Measurements from ENCODE around the gene AURKA. TPM values are rescaled to one million over a fixed set of nuclear protein-coding genes. Genes with fewer than 3 reads are reported as not detected.

Gene AURKA
- total and polyA plus RNA-seq, 2 experiments from 2014 or later = 75.8 to 82.0 TPM

- no peak for TF ChIP-seq JUNB (IDR thresholded peaks at IDR 0.05; ENCODE audit: unreplicated experiment)
Measured at GRCh38 chr20:56431471-56431870, 39.5 kb upstream of the AURKA start (continued).

GRCh38 chr20:56430957-56431356 is 38.9 kb upstream of the AURKA start:
- ATAC-seq (no peak), DNase-seq (ENCODE audit: low spot score) (no peak)
- H3K9me2 ChIP-seq (ENCODE audit: insufficient read depth) = no peaks in the 10 kb centered on the region
- no peak overlapping the region for H3K27ac Mint-ChIP-seq
- H3K27me3 Mint-ChIP-seq (ENCODE audit: insufficient read depth, low read depth, poor library complexity) = peaks cover 18% of the 10 kb centered on the region
- H3K36me3 Mint-ChIP-seq (ENCODE audit: low read depth) = no peaks in the 10 kb centered on the region; the same call in 2 of the 3 replicates
- no peak overlapping the region for H3K4me3 Mint-ChIP-seq
- H3K4me1 ChIP-seq (ENCODE audit: insufficient read depth) = no peaks in the 10 kb centered on the region
- no peaks in the 10 kb centered on the region for H3F3A ChIP-seq (replicated peaks; ENCODE audit: low read depth)
- no peaks in the 10 kb centered on the region for H3K27me3 ChIP-seq (ENCODE audit: insufficient read depth)
- no peaks in the 10 kb centered on the region for H4K20me1 ChIP-seq (replicated peaks; ENCODE audit: insufficient read depth)
- no peaks in the 10 kb centered on the region; the same call in 2 of the 3 replicates for H3K4me1 Mint-ChIP-seq
- TF ChIP-seq EZH2 (IDR thresholded peaks at IDR 0.05; ENCODE audit: low read depth, unreplicated experiment) = no peak
- no peaks in the 10 kb centered on the region for H3K36me3 ChIP-seq (ENCODE audit: insufficient read depth)
- H3K4me2 ChIP-seq = no peak overlapping the region
- H3K9me3 Mint-ChIP-seq = no peaks in the 10 kb centered on the region; the same call in 2 of the 3 replicates
- H3K4me3 ChIP-seq = no peak overlapping the region
- no peaks in the 10 kb centered on the region for H3K79me2 ChIP-seq (replicated peaks; ENCODE audit: insufficient read depth)
- H2AFZ ChIP-seq = no peak overlapping the region
- H3K27ac ChIP-seq (ENCODE audit: low read depth) = no peak overlapping the region

GRCh38 chr20:56430461-56430860 is 38.4 kb upstream of the AURKA start:
- H2AFZ ChIP-seq = no peak overlapping the region
- 0 out of 2 replicates have a peak, but pooled peaks cover 2% of the 10 kb centered on the region for H3K27me3 ChIP-seq (ENCODE audit: insufficient read depth)
- no peaks in the 10 kb centered on the region for H3K36me3 ChIP-seq (ENCODE audit: insufficient read depth)
- Mint-ChIP-seq H3K4me3 (no peak overlapping the region), H3K27ac (no peak overlapping the region), H3K27me3 (ENCODE audit: insufficient read depth, low read depth, poor library complexity) (peaks cover 18% of the 10 kb centered on the region), H3K4me1 (no peaks in the 10 kb centered on the region; the same call in 2 of the 3 replicates), H3K36me3 (ENCODE audit: low read depth) (no peaks in the 10 kb centered on the region; the same call in 2 of the 3 replicates), H3K9me3 (no peaks in the 10 kb centered on the region; the same call in 2 of the 3 replicates)
- no peaks in the 10 kb centered on the region for H4K20me1 ChIP-seq (replicated peaks; ENCODE audit: insufficient read depth)
- no peaks in the 10 kb centered on the region for H3K9me2 ChIP-seq (ENCODE audit: insufficient read depth)
- no peak for ATAC-seq
- H3K4me2 ChIP-seq = no peak overlapping the region
- H3K27ac ChIP-seq (ENCODE audit: low read depth) = no peak overlapping the region
- no peak for DNase-seq (ENCODE audit: low spot score)
- no peak overlapping the region for H3K4me3 ChIP-seq
- no peaks in the 10 kb centered on the region for H3K79me2 ChIP-seq (replicated peaks; ENCODE audit: insufficient read depth)
- H3K4me1 ChIP-seq (ENCODE audit: insufficient read depth) = no peaks in the 10 kb centered on the region
- H3F3A ChIP-seq (replicated peaks; ENCODE audit: low read depth) = no peaks in the 10 kb centered on the region
- TF ChIP-seq NANOG (IDR thresholded peaks at IDR 0.05; ENCODE audit: borderline replicate concordance) (no peak), REST (IDR thresholded peaks at IDR 0.05; ENCODE audit: unreplicated experiment) (no peak), ZNF331 (CRISPR knock-in tag; IDR thresholded peaks at IDR 0.05; ENCODE audit: low read depth) (no peak), JUNB (IDR thresholded peaks at IDR 0.05; ENCODE audit: unreplicated experiment) (no peak), STAT1 (IDR thresholded peaks at IDR 0.05; ENCODE audit: unreplicated experiment) (no peak), ZNF114 (CRISPR knock-in tag; IDR thresholded peaks at IDR 0.05) (no peak), ZNF462 (CRISPR knock-in tag; IDR thresholded peaks at IDR 0.05) (no peak), CREB1 (CRISPR knock-in tag; IDR thresholded peaks at IDR 0.05; ENCODE audit: low read depth) (no peak), POLR2AphosphoS5 (IDR thresholded peaks at IDR 0.05; ENCODE audit: low read depth) (no peak)
